Endodermal cell (in vitro differentiated cells): ENCODE data around the gene VAV3. TPM values are rescaled to one million over a fixed set of nuclear protein-coding genes. Genes with fewer than 3 reads are reported as not detected.

ENCODE experiments used
- DNase-seq: peaks from one replicate; pipeline ENCODE4 v3.0.0-alpha.2; 2017
- H3K27ac ChIP-seq: 2 replicates; pipeline ENCODE4 v1.5.1; 2013; ENCODE audit warnings: mild to moderate bottlenecking, low read depth, low read length, moderate library complexity
- H3K27me3 ChIP-seq: 2 replicates; pipeline ENCODE4 v1.6.1; 2013; ENCODE audit warnings: mild to moderate bottlenecking, low read length, moderate library complexity; ENCODE audit not compliant: insufficient read depth, control insufficient read depth, poor library complexity, severe bottlenecking
- H3K36me3 ChIP-seq: 2 replicates; pipeline ENCODE4 v1.7.0; 2013; ENCODE audit warnings: mild to moderate bottlenecking, low read length, moderate library complexity; ENCODE audit not compliant: control insufficient read depth, insufficient read depth
- H3K4me1 ChIP-seq: one replicate; pipeline ENCODE4 v1.7.0; 2013; ENCODE audit warnings: low read length; ENCODE audit not compliant: control insufficient read depth, insufficient read depth
- H3K4me3 ChIP-seq: 2 replicates; pipeline ENCODE4 v1.5.1; 2013; ENCODE audit warnings: mild to moderate bottlenecking, low read length, moderate library complexity
- H3K9ac ChIP-seq: 2 replicates; pipeline ENCODE4 v1.6.1; 2013; ENCODE audit warnings: mild to moderate bottlenecking, low read length, moderate library complexity; ENCODE audit not compliant: poor library complexity, severe bottlenecking; ENCODE audit errors: extremely low read depth
- H3K9me3 ChIP-seq: 2 replicates; pipeline ENCODE4 v1.6.1; 2013; ENCODE audit warnings: mild to moderate bottlenecking, low read length, moderate library complexity; ENCODE audit not compliant: control insufficient read depth
- H3K27ac Mint-ChIP-seq: 2 replicates; pipeline ENCODE4 v1.8.0; 2020; ENCODE audit warnings: mixed read lengths
- H3K27me3 Mint-ChIP-seq: 2 replicates; pipeline ENCODE4 v1.8.0; 2021; ENCODE audit warnings: mild to moderate bottlenecking, mixed read lengths; ENCODE audit not compliant: insufficient read depth
- H3K36me3 Mint-ChIP-seq: 2 replicates; pipeline ENCODE4 v1.8.0; 2020; ENCODE audit warnings: low read depth, mixed read lengths
- H3K4me1 Mint-ChIP-seq: 2 replicates; pipeline ENCODE4 v1.8.0; 2020; ENCODE audit warnings: mixed read lengths
- H3K4me3 Mint-ChIP-seq: 2 replicates; pipeline ENCODE4 v1.8.0; 2020; ENCODE audit warnings: mild to moderate bottlenecking, moderate library complexity, mixed read lengths
- H3K9me3 Mint-ChIP-seq: 2 replicates; pipeline ENCODE4 v1.8.0; 2020; ENCODE audit warnings: mild to moderate bottlenecking, mixed read lengths
- CTCF ChIP-seq: fragments of 200-600 bp; sonication (generic); conservative IDR thresholded peaks from 2 replicates; pipeline ENCODE4 v1.5.0; 2021; ENCODE audit warnings: antibody characterized with exemption, mild to moderate bottlenecking
- WGBS, 2 experiments: methylation state at CpG; one replicate each; pipeline versions ENCODE4 v1.1.5 to v1.1.7; 2013; ENCODE audit warnings: missing lambda C conversion rate in 2 of 2, mixed read lengths in 1 of 2; ENCODE audit not compliant: insufficient coverage in 1 of 2, insufficient read length in 1 of 2; 5-methylcytosine and 5-hydroxymethylcytosine counted together
- total RNA-seq, 2 donors: library from RNA; stranded (reverse); fragmentation: NEBNext Ultra II Directional in 1 of 2; extraction: Animal tissue kit (Norgen Biotek cat#: 25700) in 1 of 2; gene quantifications; 2 replicates in 1 of 2; 3 replicates in 1 of 2; pipeline ENCODE4 v1.2.1, GENCODE V29; 2021

The VAV3 gene
- total RNA-seq, 2 donors from 2014 or later, result 6.9 to 9.6 TPM

- Histone ChIP-seq H3K9me3 (no peaks in the 10 kb centered on the region), H3K9ac (no peak overlapping the region), H3K27ac (no peak overlapping the region), H3K27me3 (no peaks in the 10 kb centered on the region), H3K36me3 (no peaks in the 10 kb centered on the region), H3K4me1 (no peaks in the 10 kb centered on the region), H3K4me3 (no peak overlapping the region)
- Mint-ChIP-seq H3K36me3 (no peaks in the 10 kb centered on the region), H3K9me3 (no peaks in the 10 kb centered on the region), H3K27me3 (no peaks in the 10 kb centered on the region), H3K4me1 (peaks cover 11% of the 10 kb centered on the region), H3K27ac (no peak overlapping the region), H3K4me3 (no peak overlapping the region)
- no peak for DNase-seq
- TF ChIP-seq CTCF, result no peak
- 80% methylated on average over 1 of the region's 1 CpG; no CpG with 5 or more reads in 1 of the 2 experiments for WGBS, 2 experiments
Observed at GRCh38 chr1:107997866-107998265, 32.9 kb upstream of the VAV3 start.

- Mint-ChIP-seq H3K27me3 (peaks cover 7% of the 10 kb centered on the region), H3K9me3 (no peaks in the 10 kb centered on the region), H3K36me3 (no peaks in the 10 kb centered on the region), H3K4me3 (no peak overlapping the region), H3K27ac (no peak overlapping the region), H3K4me1 (no peaks in the 10 kb centered on the region)
- DNase-seq, result no peak
- Histone ChIP-seq H3K36me3 (no peaks in the 10 kb centered on the region), H3K27ac (no peak overlapping the region), H3K27me3 (peaks cover 9% of the 10 kb centered on the region), H3K9me3 (no peaks in the 10 kb centered on the region), H3K9ac (no peak overlapping the region), H3K4me1 (no peaks in the 10 kb centered on the region), H3K4me3 (no peak overlapping the region)
- 85% methylated on average over 4 to 7 of the region's 7 CpGs for WGBS, 2 experiments
- TF ChIP-seq CTCF, result no peak
Observed at GRCh38 chr1:107993920-107994319, 28.9 kb upstream of the VAV3 start.

- Histone ChIP-seq H3K9me3 (no peaks in the 10 kb centered on the region), H3K27ac (no peak overlapping the region), H3K4me1 (no peaks in the 10 kb centered on the region), H3K27me3 (peaks cover 9% of the 10 kb centered on the region), H3K36me3 (no peaks in the 10 kb centered on the region), H3K4me3 (no peak overlapping the region), H3K9ac (no peak overlapping the region)
- no peaks in the 10 kb centered on the region for H3K9me3 Mint-ChIP-seq
- H3K27me3 Mint-ChIP-seq, result peaks cover 7% of the 10 kb centered on the region
- no peaks in the 10 kb centered on the region for H3K36me3 Mint-ChIP-seq
- no peaks in the 10 kb centered on the region for H3K4me1 Mint-ChIP-seq
- H3K27ac Mint-ChIP-seq, result no peak overlapping the region
- DNase-seq, result no peak
- no peak overlapping the region for H3K4me3 Mint-ChIP-seq
- WGBS, 2 experiments, result 91 to 100% methylated on average over 3 of the region's 3 CpGs
- no peak for TF ChIP-seq CTCF
Observed at GRCh38 chr1:107992347-107992746, 27.4 kb upstream of the VAV3 start.
